GM18508 (cell line): ENCODE measurements around the gene SCAPER.

ENCODE experiments used
- ATAC-seq: cut with Tn5 transposase; IDR thresholded peaks from one replicate; pipeline ENCODE4 v1.9.1; 2021; ENCODE audit warnings: moderate number of reproducible peaks; ENCODE audit not compliant: insufficient read depth, unreplicated experiment

SCAPER gene

DNA sequence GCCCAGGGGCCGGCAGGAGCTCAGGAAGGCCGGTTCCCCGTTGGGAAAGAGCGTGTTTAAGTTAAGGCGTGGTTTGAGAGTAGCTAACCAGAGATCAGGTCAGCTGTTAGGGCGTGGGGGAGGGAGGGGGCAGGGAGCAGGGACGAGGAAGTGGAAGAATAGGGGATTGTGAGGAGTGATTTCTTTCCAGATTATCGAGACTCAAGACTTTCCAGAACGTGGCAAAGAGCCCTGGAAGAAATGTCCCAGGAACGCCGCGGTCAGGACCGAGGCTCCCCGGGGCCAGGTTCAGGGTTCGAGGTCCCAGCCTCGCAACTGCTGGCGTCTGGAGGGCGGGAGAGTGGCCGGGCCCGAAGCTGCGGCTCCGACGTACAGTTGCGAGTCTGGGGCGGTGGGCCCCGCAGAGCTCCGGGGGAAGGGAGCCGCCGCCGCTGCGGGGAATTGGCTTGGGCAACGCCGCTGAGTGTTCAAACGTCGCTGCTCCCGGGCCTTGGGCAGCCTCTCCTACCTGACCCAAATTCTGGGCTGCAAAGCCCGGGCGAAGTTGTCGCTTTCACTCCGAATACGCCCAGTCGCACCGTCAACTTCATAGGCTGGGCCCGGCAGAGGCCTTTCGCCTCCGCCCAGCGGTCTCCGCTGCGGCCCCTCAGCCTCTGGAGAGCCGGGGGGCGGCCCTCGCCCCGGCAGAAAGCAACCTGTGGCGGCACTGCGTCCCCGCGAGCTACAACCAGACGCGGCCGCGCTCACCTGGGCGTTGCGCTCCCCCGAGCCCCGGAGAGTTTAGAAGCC lies 559.1 kb downstream of the SCAPER start:
- ATAC-seq: no peak

DNA sequence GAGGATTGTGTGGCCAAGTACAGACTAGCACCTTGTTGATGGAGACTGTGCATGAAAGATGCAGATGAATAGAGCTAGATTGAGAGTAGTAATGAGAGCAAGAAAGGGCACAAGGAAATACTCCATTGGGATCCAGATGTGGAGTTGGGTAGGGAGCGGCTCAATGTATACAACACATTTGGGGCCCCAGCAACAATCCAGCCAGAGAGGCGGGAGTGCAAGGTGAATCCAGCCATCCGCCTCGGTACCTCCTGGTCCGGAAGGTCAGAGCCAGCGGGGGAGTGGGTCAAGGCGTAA lies 559.6 kb downstream of the SCAPER start:
- ATAC-seq: no peak

DNA sequence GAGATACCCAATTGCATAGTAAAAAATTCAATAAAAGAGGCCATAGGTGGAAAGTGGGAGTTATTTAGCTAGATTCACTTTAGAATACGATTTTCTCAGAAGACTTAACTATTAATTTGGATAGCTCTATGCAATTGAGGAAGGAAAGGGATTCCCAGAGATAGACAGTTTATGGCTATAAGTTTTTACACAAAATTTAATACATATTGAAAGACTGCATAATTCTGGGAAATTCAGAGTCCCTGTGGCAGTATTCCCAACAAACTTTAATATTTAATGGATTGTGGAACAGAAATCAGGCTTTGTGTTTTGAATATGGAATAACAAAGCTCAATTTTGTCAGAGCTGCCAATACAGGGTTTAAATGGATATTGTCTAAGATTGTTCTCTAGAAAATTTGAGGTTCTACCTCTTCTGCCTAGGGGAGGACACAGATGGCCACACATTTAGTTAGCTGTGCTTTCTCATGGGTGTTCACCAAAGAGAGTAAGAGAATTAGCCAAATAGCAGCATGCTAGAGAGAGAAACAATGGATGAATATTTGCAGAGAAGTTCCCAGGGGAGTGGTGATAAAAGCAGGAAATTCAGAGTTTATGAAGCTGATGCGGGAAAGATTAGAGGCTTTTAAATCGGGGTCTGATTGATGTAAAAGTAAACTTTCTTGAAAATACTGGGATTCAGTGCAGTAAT lies 560.1 kb downstream of the SCAPER start:
- ATAC-seq: no peak

DNA sequence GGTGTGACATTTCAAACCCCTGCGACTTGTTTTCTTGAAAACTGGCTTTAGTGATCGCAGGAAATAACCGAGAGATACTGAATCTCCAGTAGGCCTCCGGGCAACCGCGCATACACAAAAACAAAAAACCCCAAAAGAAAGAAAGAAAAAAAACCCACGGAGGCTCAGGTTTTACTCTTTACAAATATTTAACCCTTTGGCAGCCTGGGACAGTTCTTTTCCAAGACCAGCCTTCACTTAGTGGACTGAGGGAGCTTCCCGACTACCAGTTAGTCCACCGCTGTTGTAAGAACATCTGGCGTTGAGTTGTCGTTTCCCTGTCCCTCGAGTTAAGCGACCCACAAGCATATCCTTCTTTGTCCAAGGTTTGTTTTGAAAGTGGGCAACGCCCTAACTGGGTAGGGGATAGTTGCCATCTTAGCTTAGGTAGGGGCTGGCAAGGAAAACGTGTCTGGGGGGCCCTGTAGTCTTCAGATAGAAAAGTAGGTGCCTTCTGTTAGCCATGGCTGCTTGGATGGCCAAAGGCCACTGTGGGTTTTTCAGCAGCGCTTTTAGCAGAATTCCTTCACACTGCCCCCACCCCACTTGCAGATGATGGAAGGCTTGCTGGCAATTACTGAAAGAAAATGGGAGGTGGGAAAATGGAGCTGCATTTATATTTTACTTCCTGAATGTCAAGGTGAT lies 561.7 kb downstream of the SCAPER start:
- no peak for ATAC-seq

DNA sequence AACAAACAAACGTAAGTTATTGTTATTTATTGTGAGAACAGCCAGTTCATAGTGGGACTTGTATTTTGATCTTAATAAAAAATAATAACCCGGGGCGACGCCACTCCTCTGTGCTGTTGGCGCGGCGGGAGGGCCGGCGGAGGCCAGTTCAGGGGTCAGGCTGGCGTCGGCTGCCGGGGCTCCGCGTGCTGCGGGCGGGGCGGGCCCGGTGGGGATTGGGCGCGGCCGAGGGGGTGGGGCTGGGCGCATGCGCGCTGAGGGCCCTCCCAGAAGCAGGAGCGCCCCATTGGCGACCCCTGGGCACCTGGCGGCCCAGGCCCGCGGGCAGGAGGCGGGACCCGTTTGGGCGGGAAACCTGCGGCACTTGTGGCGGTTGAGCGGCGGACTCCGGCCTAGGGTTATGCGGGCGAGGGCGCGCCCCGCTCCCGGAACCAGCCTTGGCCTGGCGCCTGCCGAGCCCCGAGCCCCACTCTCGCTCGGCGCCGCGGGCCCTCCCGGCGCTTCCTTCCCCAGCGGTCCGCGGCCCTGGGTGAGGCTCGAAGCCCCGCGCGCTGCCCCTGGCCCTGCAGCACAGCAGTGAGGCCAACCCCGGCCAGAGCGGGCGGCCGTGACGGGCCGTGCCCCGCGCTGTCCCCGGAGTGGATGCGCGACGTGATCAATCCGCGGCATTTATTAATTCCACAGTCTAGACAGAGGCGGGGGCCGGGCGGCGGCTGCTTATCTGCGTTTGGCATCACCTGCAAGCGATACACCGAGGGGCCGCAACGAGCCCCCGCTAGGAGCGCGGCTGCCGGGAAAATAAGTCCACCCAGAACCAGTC lies 562.5 kb downstream of the SCAPER start:
- no peak for ATAC-seq

DNA sequence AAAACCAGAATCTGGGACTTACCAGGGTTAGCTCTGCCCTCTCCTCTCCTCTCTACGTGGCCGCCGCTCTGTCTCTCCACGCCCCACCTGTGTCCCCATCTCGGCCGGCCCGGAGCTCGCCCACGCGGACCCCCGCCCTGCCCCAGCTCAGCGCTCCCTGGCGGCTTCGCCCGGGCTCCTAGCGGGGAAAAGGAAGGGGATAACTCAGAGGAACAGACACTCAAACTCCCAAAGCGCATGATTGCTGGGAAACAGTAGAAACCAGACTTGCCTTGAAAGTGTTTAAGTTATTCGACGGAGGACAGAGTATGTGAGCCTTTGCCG lies 563.1 kb downstream of the SCAPER start:
- no peak for ATAC-seq

DNA sequence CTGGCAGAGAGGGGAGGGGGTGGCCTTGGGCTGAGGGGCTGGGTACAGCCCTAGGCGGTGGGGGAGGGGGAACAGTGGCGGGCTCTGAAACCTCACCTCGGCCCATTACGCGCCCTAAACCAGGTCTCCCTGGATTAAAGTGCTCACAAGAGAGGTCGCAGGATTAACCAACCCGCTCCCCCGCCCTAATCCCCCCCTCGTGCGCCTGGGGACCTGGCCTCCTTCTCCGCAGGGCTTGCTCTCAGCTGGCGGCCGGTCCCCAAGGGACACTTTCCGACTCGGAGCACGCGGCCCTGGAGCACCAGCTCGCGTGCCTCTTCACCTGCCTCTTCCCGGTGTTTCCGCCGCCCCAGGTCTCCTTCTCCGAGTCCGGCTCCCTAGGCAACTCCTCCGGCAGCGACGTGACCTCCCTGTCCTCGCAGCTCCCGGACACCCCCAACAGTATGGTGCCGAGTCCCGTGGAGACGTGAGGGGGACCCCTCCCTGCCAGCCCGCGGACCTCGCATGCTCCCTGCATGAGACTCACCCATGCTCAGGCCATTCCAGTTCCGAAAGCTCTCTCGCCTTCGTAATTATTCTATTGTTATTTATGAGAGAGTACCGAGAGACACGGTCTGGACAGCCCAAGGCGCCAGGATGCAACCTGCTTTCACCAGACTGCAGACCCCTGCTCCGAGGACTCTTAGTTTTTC lies 563.6 kb downstream of the SCAPER start:
- no peak for ATAC-seq

DNA sequence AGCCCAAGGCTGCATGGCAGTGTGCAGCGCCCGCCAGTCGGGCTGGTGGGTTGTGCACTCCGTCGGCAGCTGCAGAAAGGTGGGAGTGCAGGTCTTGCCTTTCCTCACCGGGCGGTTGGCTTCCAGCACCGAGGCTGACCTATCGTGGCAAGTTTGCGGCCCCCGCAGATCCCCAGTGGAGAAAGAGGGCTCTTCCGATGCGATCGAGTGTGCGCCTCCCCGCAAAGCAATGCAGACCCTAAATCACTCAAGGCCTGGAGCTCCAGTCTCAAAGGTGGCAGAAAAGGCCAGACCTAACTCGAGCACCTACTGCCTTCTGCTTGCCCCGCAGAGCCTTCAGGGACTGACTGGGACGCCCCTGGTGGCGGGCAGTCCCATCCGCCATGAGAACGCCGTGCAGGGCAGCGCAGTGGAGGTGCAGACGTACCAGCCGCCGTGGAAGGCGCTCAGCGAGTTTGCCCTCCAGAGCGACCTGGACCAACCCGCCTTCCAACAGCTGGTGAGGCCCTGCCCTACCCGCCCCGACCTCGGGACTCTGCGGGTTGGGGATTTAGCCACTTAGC lies 564.3 kb downstream of the SCAPER start:
- ATAC-seq: no peak

DNA sequence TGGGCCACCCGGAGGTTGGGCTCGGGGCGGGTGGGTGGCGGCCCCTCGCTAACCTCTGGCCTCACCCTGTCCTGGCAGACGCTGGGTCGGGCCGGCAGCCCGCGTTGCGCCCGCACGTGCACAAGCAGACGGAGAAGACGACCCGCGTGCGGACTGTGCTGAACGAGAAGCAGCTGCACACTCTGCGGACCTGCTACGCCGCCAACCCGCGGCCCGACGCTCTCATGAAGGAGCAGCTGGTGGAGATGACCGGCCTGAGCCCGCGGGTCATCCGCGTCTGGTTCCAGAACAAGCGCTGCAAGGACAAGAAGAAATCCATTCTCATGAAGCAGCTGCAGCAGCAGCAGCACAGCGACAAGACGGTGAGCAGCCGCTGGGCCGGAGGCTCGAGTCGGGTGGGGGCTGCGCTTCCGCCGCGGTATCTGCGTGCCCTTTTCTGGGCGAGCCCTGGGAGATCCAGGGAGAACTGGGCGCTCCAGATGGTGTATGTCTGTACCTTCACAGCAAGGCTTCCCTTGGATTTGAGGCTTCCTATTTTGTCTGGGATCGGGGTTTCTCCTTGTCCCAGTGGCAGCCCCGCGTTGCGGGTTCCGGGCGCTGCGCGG lies 564.8 kb downstream of the SCAPER start:
- ATAC-seq: no peak

DNA sequence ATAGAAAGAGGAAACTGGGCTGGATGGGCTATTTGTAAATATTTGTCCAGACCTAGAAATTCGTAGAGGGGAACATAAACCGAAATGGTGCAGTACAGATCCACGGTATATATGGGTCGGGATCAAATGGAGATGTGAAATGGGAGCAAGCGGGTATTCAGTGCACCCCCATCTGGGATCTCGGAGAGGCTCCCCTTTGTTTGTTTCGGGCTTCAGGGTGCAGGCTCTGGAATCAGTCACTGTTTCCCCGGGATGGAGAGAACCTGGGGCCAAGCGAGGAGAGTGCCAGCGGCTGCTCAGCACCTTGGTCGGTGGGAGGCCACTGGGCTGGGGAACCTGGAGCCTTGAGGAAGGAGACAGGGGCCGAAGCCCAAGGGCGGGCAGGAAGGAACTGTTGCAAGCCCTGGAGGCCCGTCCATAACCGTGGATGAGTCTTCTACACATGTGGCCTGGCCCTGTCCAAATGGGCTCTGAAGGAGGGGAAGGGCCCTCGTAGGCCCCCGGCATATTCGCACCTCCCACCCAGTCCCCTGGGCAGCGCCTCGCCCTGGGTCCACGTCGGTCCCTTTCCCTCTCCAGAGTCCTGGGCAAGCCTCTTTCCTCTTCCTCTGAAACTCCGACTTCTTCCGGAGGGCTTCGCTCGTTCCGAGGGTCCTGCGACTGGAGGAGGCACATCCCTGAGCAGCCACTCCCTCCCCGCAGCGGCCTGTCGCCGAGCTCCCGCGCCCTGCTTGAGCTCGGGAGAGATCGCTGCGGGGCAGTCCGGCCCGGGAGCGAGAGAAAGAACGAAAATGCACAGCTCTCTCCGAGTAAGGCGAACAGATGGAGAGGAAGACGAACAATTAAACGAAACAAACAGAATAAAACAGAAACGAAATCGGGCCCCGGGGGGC lies 565.6 kb downstream of the SCAPER start:
- ATAC-seq: no peak

DNA sequence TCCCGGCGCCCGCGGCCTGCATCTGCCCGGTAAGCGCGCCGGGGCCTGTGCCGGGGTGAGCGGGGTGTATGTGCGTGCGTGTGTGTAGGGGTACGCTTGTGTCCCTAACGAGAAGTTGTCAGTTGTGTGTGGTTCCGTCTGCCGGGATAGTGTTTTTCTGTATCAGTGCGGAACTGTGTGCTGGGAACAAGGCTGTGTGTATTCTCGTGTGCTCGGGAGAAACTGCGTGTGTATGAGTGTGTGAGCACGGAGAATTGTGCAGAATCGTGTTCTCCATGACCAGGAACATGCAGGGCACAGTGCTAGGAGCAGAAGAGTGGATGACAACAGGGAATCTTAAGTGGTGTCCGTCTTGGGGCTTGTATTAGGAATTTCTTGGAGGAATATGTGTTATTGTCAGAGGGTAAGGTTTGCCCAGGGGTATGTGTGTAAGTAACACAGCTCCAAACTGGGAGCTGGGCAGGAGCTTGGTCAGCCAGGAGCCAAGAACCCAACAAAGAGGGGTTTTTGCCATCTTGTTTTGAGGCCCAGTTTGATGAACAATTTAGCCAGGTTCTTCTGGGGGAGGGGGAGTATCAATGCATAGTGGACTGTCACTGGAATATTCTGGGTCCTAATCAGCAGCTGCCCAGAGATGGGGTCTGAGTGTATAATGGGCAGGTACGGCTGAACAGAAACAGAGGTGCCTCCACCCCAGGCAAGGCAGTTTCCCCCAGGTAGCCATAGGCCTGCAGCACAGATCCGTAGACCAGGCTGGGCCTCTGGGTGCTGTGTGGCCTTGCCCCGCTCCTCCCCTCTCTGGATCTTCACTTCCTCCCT lies 566.4 kb downstream of the SCAPER start:
- ATAC-seq: no peak

DNA sequence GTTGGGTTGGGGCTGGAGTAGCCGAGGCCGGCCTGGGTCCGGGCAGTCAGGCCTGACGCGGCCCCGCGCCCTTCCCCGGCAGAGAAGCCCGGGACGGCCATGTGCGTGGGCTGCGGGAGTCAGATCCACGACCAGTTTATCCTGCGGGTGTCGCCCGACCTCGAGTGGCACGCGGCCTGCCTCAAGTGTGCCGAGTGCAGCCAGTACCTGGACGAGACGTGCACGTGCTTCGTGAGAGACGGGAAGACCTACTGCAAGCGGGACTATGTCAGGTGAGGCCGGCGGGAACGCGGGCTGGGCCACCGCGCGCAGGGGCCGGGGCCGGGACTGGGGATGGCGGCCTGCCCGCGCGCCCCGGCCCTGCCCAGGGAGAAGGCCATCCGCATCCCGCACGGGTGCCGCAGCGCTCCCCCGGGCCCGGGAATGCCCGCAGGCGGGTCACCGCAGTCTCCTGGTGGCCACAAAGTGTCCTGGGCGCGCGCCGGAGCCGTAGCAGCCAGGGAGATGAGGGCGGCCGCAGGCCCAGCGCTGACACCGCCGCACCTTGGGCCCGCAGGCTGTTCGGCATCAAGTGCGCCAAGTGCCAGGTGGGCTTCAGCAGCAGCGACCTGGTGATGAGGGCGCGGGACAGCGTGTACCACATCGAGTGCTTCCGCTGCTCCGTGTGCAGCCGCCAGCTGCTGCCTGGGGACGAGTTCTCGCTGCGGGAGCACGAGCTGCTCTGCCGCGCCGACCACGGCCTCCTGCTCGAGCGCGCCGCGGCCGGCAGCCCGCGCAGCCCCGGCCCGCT lies 567.2 kb downstream of the SCAPER start:
- ATAC-seq: no peak

DNA sequence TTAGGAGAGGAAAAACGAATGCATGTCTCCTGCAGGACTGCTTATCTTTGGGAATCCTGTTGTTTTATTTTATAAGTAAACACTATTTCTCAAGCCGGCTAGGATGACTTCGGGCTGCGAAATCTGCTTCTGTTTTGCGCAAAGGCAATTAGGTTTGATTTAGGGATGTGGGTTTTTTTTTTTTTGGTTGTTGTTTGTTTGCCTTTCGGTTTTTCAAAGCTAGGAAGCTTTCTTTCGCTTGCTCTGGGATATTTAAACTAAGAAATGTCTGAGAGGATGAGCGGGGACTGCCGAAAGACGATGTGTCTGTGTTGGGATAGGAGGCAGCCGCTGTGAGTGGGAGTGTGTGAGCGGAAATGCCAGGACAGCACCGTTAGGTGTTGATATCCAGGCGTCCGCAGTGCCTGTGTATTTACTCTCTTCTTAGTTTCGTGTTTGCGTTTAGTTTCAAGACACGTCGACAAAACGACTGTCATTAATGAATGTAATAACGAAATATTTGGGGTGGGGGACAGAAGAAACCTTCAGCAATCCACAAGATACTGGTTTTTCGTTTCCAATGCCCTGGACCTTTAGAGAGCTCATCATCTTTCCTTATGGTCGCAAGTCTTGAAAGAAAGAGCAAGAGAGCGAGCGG lies 568.0 kb downstream of the SCAPER start:
- no peak for ATAC-seq

DNA sequence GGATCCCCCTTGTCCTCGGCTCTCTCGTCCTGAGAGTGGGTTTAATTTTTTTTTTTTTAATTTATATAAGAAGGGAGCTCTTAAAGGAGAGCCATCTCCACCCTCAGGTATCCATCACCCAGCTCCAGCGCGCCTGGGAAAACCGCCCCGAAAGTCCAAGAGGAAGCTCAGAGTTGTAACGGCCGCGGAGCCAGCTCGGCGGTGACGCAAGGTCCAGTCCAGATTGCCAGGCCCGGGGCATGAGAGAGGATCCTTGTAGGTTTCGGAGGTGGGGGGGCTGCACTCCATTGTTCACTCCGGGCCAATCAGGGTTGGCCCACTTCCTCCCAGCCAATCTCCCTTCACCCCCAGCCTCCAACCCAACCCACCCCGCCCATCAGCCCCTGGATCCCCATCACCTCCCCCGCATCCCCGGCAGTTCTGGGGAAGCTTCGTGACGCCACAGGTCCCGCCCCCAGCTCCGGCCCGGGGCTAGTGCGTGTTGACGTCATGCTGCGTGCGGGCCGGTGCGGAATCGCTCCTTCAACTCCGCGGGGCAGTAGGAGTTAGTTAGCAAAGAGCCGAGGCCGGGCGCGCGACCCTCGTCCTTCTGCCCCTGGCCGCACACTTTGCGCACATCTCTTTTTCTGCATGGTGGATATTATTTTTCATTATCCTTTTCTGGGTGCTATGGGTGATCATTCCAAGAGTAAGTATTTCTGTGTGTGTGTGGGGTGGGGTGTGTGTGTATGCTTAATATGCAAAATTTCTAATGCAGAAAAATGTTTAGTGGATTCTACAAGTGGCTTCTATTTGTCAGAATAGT lies 568.7 kb downstream of the SCAPER start, which contains the start of gene ISL2:
Gene ISL2, plus strand, starts transcription at position 520 of the 805 bp plus-strand sequence. Its CDS starts 111 bp downstream, at position 631.
- ATAC-seq: no peak
